ENCODE measurements around the gene SLC43A2.

DNA sequence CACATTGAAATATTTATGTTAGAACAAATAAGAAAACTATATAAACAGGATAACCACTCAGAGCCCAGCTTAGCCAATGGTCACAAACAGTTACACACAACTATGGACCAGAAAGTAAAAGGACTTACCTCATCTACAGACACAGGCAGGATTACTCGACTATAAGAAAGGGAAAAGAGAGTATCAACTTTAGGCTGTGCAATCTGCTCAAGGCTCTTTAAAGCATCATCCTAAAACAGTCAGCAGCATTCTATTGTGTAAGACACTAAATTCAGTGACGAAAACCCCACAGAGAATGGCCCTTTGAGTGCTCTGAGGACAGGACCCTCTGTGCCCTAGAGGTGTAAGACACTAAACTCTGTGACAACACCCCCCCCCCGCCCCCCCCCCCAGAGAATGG lies 70.2 kb downstream of the SLC43A2 start:
- TF ChIP-seq, protein P1, sequence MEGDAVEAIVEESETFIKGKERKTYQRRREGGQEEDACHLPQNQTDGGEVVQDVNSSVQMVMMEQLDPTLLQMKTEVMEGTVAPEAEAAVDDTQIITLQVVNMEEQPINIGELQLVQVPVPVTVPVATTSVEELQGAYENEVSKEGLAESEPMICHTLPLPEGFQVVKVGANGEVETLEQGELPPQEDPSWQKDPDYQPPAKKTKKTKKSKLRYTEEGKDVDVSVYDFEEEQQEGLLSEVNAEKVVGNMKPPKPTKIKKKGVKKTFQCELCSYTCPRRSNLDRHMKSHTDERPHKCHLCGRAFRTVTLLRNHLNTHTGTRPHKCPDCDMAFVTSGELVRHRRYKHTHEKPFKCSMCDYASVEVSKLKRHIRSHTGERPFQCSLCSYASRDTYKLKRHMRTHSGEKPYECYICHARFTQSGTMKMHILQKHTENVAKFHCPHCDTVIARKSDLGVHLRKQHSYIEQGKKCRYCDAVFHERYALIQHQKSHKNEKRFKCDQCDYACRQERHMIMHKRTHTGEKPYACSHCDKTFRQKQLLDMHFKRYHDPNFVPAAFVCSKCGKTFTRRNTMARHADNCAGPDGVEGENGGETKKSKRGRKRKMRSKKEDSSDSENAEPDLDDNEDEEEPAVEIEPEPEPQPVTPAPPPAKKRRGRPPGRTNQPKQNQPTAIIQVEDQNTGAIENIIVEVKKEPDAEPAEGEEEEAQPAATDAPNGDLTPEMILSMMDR (IDR thresholded peaks at IDR 0.05; ENCODE audit: borderline replicate concordance, extremely low read depth, low read length, poor library complexity, severe bottlenecking) = no peak
- TF ChIP-seq EZH2 (IDR thresholded peaks at IDR 0.05; ENCODE audit: borderline replicate concordance, low read depth, low read length, severe bottlenecking) = no peak

All from DND-41 (cell line).